H9 (cell line): ENCODE measurements around the gene ERCC6L. TPM values are rescaled to one million over a fixed set of nuclear protein-coding genes. Genes with fewer than 3 reads are reported as not detected.
A peak's percentile ranks its signal among the peaks of the same experiment; 100 is the strongest.

Experiments
- DNase-seq: peaks from one replicate; pipeline ENCODE4 v3.0.0-alpha.2; 2017
- H2AFZ ChIP-seq: one replicate; pipeline ENCODE4 v1.6.1; 2013; ENCODE audit warnings: mild to moderate bottlenecking, low read length, control low read depth, moderate library complexity
- H2AK5ac ChIP-seq: 2 replicates; pipeline ENCODE4 v1.6.1; 2013; ENCODE audit warnings: low read length, control low read depth, mixed read lengths; ENCODE audit not compliant: insufficient read length
- H2BK120ac ChIP-seq: one replicate; pipeline ENCODE4 v1.6.1; 2013; ENCODE audit warnings: low read depth, mild to moderate bottlenecking, low read length, control low read depth, inconsistent platforms; ENCODE audit not compliant: poor library complexity, severe bottlenecking
- H2BK12ac ChIP-seq: 2 replicates; pipeline ENCODE4 v1.6.1; 2013; ENCODE audit warnings: low read length, control low read depth, mixed read lengths, low read depth; ENCODE audit not compliant: insufficient read length
- H2BK15ac ChIP-seq: 2 replicates; pipeline ENCODE4 v1.6.1; 2013; ENCODE audit warnings: low read depth, low read length, control low read depth
- H2BK20ac ChIP-seq: one replicate; pipeline ENCODE4 v1.6.1; 2013; ENCODE audit warnings: low read depth, mild to moderate bottlenecking, low read length, control low read depth, inconsistent platforms; ENCODE audit not compliant: poor library complexity, severe bottlenecking
- H2BK5ac ChIP-seq: 2 replicates; pipeline ENCODE4 v1.6.1; 2013; ENCODE audit warnings: low read length, control low read depth, mixed read lengths; ENCODE audit not compliant: insufficient read length
- H3K14ac ChIP-seq: 2 replicates; pipeline ENCODE4 v1.6.1; 2013; ENCODE audit warnings: low read length, control low read depth; ENCODE audit not compliant: insufficient read depth
- H3K18ac ChIP-seq: 2 replicates; pipeline ENCODE4 v1.6.1; 2013; ENCODE audit warnings: low read depth, mild to moderate bottlenecking, mixed read lengths, low read length, control low read depth; ENCODE audit not compliant: insufficient read length
- H3K23ac ChIP-seq: 2 replicates; pipeline ENCODE4 v1.6.1; 2013; ENCODE audit warnings: low read length, control low read depth, mixed read lengths, low read depth; ENCODE audit not compliant: insufficient read length
- H3K23me2 ChIP-seq: 2 replicates; pipeline ENCODE4 v1.6.1; 2013; ENCODE audit warnings: low read depth, mild to moderate bottlenecking, mixed read lengths, low read length, control low read depth; ENCODE audit not compliant: insufficient read length, poor library complexity, severe bottlenecking
- H3K27ac ChIP-seq: 2 replicates; pipeline ENCODE4 v1.5.1; 2013; ENCODE audit warnings: low read length, control low read depth, mixed read lengths, low read depth; ENCODE audit not compliant: insufficient read length
- H3K27me3 ChIP-seq: 2 replicates; pipeline ENCODE4 v1.6.1; 2013; ENCODE audit warnings: low read length, control low read depth, inconsistent platforms; ENCODE audit not compliant: insufficient read depth
- H3K4ac ChIP-seq: 2 replicates; pipeline ENCODE4 v1.6.1; 2013; ENCODE audit warnings: low read depth, mild to moderate bottlenecking, control low read depth, inconsistent platforms, low read length, moderate library complexity
- H3K4me1 ChIP-seq: 2 replicates; pipeline ENCODE4 v1.6.1; 2013; ENCODE audit warnings: low read length, control low read depth, inconsistent platforms; ENCODE audit not compliant: insufficient read depth
- H3K4me2 ChIP-seq: 2 replicates; pipeline ENCODE4 v1.6.1; 2013; ENCODE audit warnings: low read length, control low read depth, mixed read lengths; ENCODE audit not compliant: insufficient read length, insufficient read depth
- H3K56ac ChIP-seq: 2 replicates; pipeline ENCODE4 v1.6.1; 2013; ENCODE audit warnings: low read depth, mild to moderate bottlenecking, mixed read lengths, low read length, control low read depth; ENCODE audit not compliant: insufficient read length
- H3K79me1 ChIP-seq: 2 replicates; pipeline ENCODE4 v1.6.1; 2013; ENCODE audit warnings: low read depth, mild to moderate bottlenecking, moderate library complexity, low read length, control low read depth, inconsistent platforms; ENCODE audit not compliant: insufficient read depth, poor library complexity, severe bottlenecking
- H3K79me2 ChIP-seq: 2 replicates; pipeline ENCODE4 v1.6.1; 2013; ENCODE audit warnings: low read length, control low read depth, inconsistent platforms; ENCODE audit not compliant: insufficient read depth
- H3K9ac ChIP-seq: 2 replicates; pipeline ENCODE4 v1.6.1; 2013; ENCODE audit warnings: low read length, control low read depth, mixed read lengths; ENCODE audit not compliant: insufficient read length; ENCODE audit errors: extremely low read depth
- H3K9me3 ChIP-seq: one replicate; pipeline ENCODE4 v1.6.1; 2013; ENCODE audit warnings: low read depth, low read length, inconsistent platforms; ENCODE audit not compliant: control insufficient read depth
- H3T11ph ChIP-seq: one replicate; pipeline ENCODE4 v1.6.1; 2013; ENCODE audit warnings: mild to moderate bottlenecking, low read length, control low read depth, inconsistent platforms
- H4K20me1 ChIP-seq: one replicate; pipeline ENCODE4 v1.6.1; 2013; ENCODE audit not compliant: control insufficient read depth, insufficient read length, insufficient read depth
- H4K5ac ChIP-seq: 2 replicates; pipeline ENCODE4 v1.6.1; 2013; ENCODE audit warnings: low read depth, mild to moderate bottlenecking, mixed read lengths, low read length, control low read depth; ENCODE audit not compliant: insufficient read length
- H4K8ac ChIP-seq: replicated peaks from 2 replicates; pipeline ENCODE4 v1.6.1; 2013; ENCODE audit warnings: low read length, control low read depth, mixed read lengths, low read depth; ENCODE audit not compliant: insufficient read length
- H4K91ac ChIP-seq: 2 replicates; pipeline ENCODE4 v1.6.1; 2013; ENCODE audit warnings: low read depth, mild to moderate bottlenecking, moderate library complexity, mixed read lengths, low read length, control low read depth; ENCODE audit not compliant: insufficient read length
- H3K27ac Mint-ChIP-seq, 3 experiments: 2 replicates in 2 of 3; 3 replicates in 1 of 3; pipeline ENCODE4 v1.8.0; 2020 to 2021; ENCODE audit warnings: mixed read lengths in 3 of 3, mild to moderate bottlenecking in 1 of 3, moderate library complexity in 1 of 3
- H3K27me3 Mint-ChIP-seq: 2 replicates; pipeline ENCODE4 v1.8.0; 2021; ENCODE audit warnings: low read depth, mild to moderate bottlenecking, moderate library complexity, mixed read lengths
- H3K36me3 Mint-ChIP-seq, 3 experiments: 2 replicates in 2 of 3; 3 replicates in 1 of 3; pipeline ENCODE4 v1.8.0; 2020 to 2021; ENCODE audit warnings: low read depth in 3 of 3, mixed read lengths in 3 of 3; ENCODE audit not compliant: insufficient read depth in 1 of 3
- H3K4me1 Mint-ChIP-seq, 2 experiments: 2 replicates each; pipeline ENCODE4 v1.8.0; 2020; ENCODE audit warnings: mixed read lengths in 2 of 2
- H3K4me3 Mint-ChIP-seq, 2 experiments: 2 replicates in 1 of 2; 3 replicates in 1 of 2; pipeline ENCODE4 v1.8.0; 2020 to 2021; ENCODE audit warnings: mild to moderate bottlenecking in 2 of 2, mixed read lengths in 2 of 2, moderate library complexity in 1 of 2
- H3K9me3 Mint-ChIP-seq, 2 experiments: 2 replicates in 1 of 2; 3 replicates in 1 of 2; pipeline ENCODE4 v1.8.0; 2020; ENCODE audit warnings: mild to moderate bottlenecking in 2 of 2, mixed read lengths in 2 of 2, moderate library complexity in 1 of 2
- WGBS: extraction: QIAGEN DNeasy Blood & Tissue Kit; methylation state at CpG from one replicate; pipeline ENCODE4 v1.1.7; 2013; ENCODE audit warnings: missing lambda C conversion rate, low lambda C conversion rate, mixed read lengths; ENCODE audit not compliant: insufficient read length; ENCODE audit errors: extremely low coverage; 5-methylcytosine and 5-hydroxymethylcytosine counted together
- total RNA-seq: library from RNA; stranded (reverse); gene quantifications from 2 replicates; pipeline ENCODE4 v1.2.1, GENCODE V29; 2021
- TF ChIP-seq, protein P1 (sequence below): fragments of 200-600 bp; sonication (generic); conservative IDR thresholded peaks from 3 replicates; pipeline ENCODE4 v1.8.0; 2021; ENCODE audit warnings: antibody characterized with exemption, mild to moderate bottlenecking

Gene ERCC6L
- total RNA-seq, 1 experiment from 2014 or later, result 18.1 TPM

DNA sequence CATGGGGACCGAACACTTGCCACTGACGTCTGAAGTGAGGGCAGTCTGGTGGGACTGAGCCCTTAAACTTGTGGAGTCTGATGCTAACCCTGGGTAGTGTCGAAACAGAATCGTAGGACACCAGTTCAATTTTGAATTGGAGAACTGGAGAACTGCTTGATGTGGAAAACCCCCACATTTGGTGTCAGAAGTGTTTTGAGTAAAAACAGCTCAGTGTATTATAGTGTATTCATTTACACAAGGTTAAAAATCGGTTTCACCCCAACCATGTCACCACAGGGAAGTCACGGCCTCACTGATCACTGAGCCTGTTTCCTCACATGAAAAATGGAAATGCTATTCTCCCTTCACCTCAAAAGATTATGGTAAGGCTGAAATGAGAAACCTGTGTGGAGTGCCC is 35.4 kb downstream of the ERCC6L start:
- no peak overlapping the region for H4K5ac ChIP-seq
- no peak overlapping the region for H4K91ac ChIP-seq
- H2AK5ac ChIP-seq, result no peak overlapping the region
- no peaks in the 10 kb centered on the region for H3K23me2 ChIP-seq
- H3K56ac ChIP-seq, result no peak overlapping the region
- H3K36me3 Mint-ChIP-seq, result peaks cover 35 to 44% (median 43%) of the 10 kb centered on the region in 3 experiments
- no peak overlapping the region for H2BK120ac ChIP-seq
- H3K4me1 Mint-ChIP-seq, result peaks cover 20 to 22% of the 10 kb centered on the region in 2 experiments
- no peak for DNase-seq
- H2BK20ac ChIP-seq, result no peak overlapping the region
- no peaks in the 10 kb centered on the region for H3K79me2 ChIP-seq
- peak overlapping the region; percentile 6 for H3K4me2 ChIP-seq
- H3K27ac Mint-ChIP-seq, result peak overlapping the region in 1 of 3 experiments; percentile 28; a peak in 1 of 7 replicates
- no peak overlapping the region for H2BK5ac ChIP-seq
- H3K9me3 Mint-ChIP-seq, result peaks cover 59 to 69% of the 10 kb centered on the region in 2 experiments
- no peaks in the 10 kb centered on the region; the same call in 1 of the 2 replicates for H3K4me1 ChIP-seq
- no peaks in the 10 kb centered on the region for H4K20me1 ChIP-seq
- no peak overlapping the region for H3K9ac ChIP-seq
- H3K27ac ChIP-seq, result no peak overlapping the region
- no peaks in the 10 kb centered on the region for H3K27me3 Mint-ChIP-seq
- H3K27me3 ChIP-seq, result no peaks in the 10 kb centered on the region
- H3K18ac ChIP-seq, result no peak overlapping the region
- no peak overlapping the region for H2AFZ ChIP-seq
- no peaks in the 10 kb centered on the region for H3K79me1 ChIP-seq
- H2BK15ac ChIP-seq, result no peak overlapping the region
- no peak overlapping the region for H3K23ac ChIP-seq
- H2BK12ac ChIP-seq, result no peak overlapping the region
- no peak overlapping the region for H3K4me3 Mint-ChIP-seq
- H3K9me3 ChIP-seq, result peaks cover 20% of the 10 kb centered on the region
- no peak overlapping the region for H3K4ac ChIP-seq
- H3T11ph ChIP-seq, result no peak overlapping the region
- no peak overlapping the region for H4K8ac ChIP-seq
- TF ChIP-seq, protein P1, sequence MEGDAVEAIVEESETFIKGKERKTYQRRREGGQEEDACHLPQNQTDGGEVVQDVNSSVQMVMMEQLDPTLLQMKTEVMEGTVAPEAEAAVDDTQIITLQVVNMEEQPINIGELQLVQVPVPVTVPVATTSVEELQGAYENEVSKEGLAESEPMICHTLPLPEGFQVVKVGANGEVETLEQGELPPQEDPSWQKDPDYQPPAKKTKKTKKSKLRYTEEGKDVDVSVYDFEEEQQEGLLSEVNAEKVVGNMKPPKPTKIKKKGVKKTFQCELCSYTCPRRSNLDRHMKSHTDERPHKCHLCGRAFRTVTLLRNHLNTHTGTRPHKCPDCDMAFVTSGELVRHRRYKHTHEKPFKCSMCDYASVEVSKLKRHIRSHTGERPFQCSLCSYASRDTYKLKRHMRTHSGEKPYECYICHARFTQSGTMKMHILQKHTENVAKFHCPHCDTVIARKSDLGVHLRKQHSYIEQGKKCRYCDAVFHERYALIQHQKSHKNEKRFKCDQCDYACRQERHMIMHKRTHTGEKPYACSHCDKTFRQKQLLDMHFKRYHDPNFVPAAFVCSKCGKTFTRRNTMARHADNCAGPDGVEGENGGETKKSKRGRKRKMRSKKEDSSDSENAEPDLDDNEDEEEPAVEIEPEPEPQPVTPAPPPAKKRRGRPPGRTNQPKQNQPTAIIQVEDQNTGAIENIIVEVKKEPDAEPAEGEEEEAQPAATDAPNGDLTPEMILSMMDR, result no peak
- no CpG with 5 or more reads among the region's 6 CpGs for WGBS
- H3K14ac ChIP-seq, result no peak overlapping the region
